ENCODE data around the gene TWIST1.

GRCh38 chr7:19110776-19111175, 6.7 kb downstream of the TWIST1 start:
- TF ChIP-seq POLR2A (IDR thresholded peaks at IDR 0.05) (no peak), CTCF (IDR thresholded peaks at IDR 0.05) (no peak)
